Thymus (tissue), 11 donors: ENCODE results near the gene CUL7. TPM values are rescaled to one million over a fixed set of nuclear protein-coding genes. Genes with fewer than 3 reads are reported as not detected.

Experiments used
- DNase-seq, 9 donors: peaks; one replicate each; pipeline ENCODE4 v3.0.0-alpha.2; 2013; ENCODE audit warnings: low spot score in 9 of 9, low read depth in 6 of 9, missing footprints in 1 of 9
- H3K27ac ChIP-seq, 2 donors: one replicate each; pipeline ENCODE4 v1.5.1; 2013; ENCODE audit warnings: control low read depth in 1 of 2, low read depth in 1 of 2, low read length in 1 of 2, mild to moderate bottlenecking in 1 of 2, moderate library complexity in 1 of 2
- H3K27me3 ChIP-seq, 2 donors: one replicate each; pipeline ENCODE4 v1.5.1; 2013; ENCODE audit warnings: low read length in 1 of 2; ENCODE audit not compliant: control insufficient read depth in 2 of 2, insufficient read depth in 1 of 2
- H3K36me3 ChIP-seq, 2 donors: one replicate each; pipeline ENCODE4 v1.5.1; 2013; ENCODE audit warnings: low read length in 1 of 2, mild to moderate bottlenecking in 1 of 2, moderate library complexity in 1 of 2; ENCODE audit not compliant: control insufficient read depth in 2 of 2, insufficient read depth in 2 of 2
- H3K4me1 ChIP-seq, 2 donors: one replicate each; pipeline ENCODE4 v1.5.1; 2013; ENCODE audit warnings: low read length in 2 of 2; ENCODE audit not compliant: control insufficient read depth in 2 of 2, insufficient read depth in 2 of 2
- H3K4me3 ChIP-seq, 2 donors: one replicate each; pipeline ENCODE4 v1.5.1; 2013; ENCODE audit warnings: low read length in 2 of 2, control low read depth in 1 of 2, mild to moderate bottlenecking in 1 of 2
- H3K9me3 ChIP-seq, 2 donors: one replicate each; pipeline ENCODE4 v1.5.1; 2013; ENCODE audit warnings: low read length in 1 of 2, mild to moderate bottlenecking in 1 of 2; ENCODE audit not compliant: control insufficient read depth in 2 of 2, insufficient read depth in 1 of 2
- WGBS: extraction: QIAGEN DNeasy Blood & Tissue Kit; methylation state at CpG from one replicate; pipeline ENCODE4 v1.1.7; 2013; 5-methylcytosine and 5-hydroxymethylcytosine counted together
- polyA plus RNA-seq: library from polyadenylated mRNA; stranded (reverse); fragments of 200-250 nt; gene quantifications from one replicate; pipeline ENCODE4 v1.2.3, GENCODE V29; 2013
- total RNA-seq: library from RNA; stranded (reverse); fragments of 120-200 nt; gene quantifications from one replicate; pipeline ENCODE4 v1.2.4, GENCODE V29; 2013
- donor health status: healthy.

The CUL7 gene
- total and polyA plus RNA-seq, 2 donors, result 5.5 to 9.4 TPM

GRCh38 chr6:43040542-43041257 is 13.0 kb downstream of the CUL7 start:
- no peaks in the 10 kb centered on the region for H3K27me3 ChIP-seq
- DNase-seq, result no peak
- WGBS, result 97% methylated on average over 18 of the region's 18 CpGs

GRCh38 chr6:43038727-43039126 is 14.9 kb downstream of the CUL7 start:
- Histone ChIP-seq H3K36me3 (peaks cover 54 to 74% of the 10 kb centered on the region in 2 donors), H3K4me3 (no peak overlapping the region), H3K27ac (no peak overlapping the region), H3K9me3 (no peaks in the 10 kb centered on the region), H3K27me3 (no peaks in the 10 kb centered on the region), H3K4me1 (no peaks in the 10 kb centered on the region)
- WGBS, result 94% methylated on average over 9 of the region's 9 CpGs
- DNase-seq, result no peak

More at GRCh38 chr6:43040542-43041257, 13.0 kb downstream of the CUL7 start:
- Histone ChIP-seq H3K4me3 (no peak overlapping the region), H3K36me3 (peaks cover 56 to 75% of the 10 kb centered on the region in 2 donors), H3K9me3 (no peaks in the 10 kb centered on the region), H3K27ac (no peak overlapping the region), H3K4me1 (peaks cover 0 to 2% of the 10 kb centered on the region in 2 donors)

- H3K27me3 ChIP-seq, result no peaks in the 10 kb centered on the region
- H3K9me3 ChIP-seq, result peaks cover 0 to 1% of the 10 kb centered on the region in 2 donors
- DNase-seq, result no peak
- 98% methylated on average over 9 of the region's 9 CpGs for WGBS
- H3K4me1 ChIP-seq, result no peaks in the 10 kb centered on the region
- no peak overlapping the region for H3K27ac ChIP-seq
- peaks cover 50 to 71% of the 10 kb centered on the region in 2 donors for H3K36me3 ChIP-seq
- no peak overlapping the region for H3K4me3 ChIP-seq
Observed at GRCh38 chr6:43037706-43038105, 15.9 kb downstream of the CUL7 start.

DNA sequence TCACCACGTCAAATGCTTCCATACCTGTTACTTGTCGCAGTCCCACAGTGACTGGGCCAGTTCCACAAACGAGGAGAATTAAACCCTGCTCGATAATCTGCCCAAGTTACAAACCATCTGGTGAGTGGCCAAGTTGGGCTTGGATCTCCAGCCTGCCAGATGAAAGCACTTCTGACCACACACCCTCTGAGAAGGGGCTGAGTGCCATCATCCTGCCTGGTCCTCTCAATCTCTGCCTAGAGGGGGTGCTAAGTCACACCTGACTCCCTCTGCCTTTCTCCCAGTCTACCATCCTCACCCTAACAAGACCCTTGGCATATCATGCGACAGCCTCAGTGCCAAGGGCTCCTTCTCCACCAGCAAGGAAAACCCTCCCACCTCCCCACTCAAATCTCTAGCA is 16.5 kb downstream of the CUL7 start:
- H3K9me3 ChIP-seq, result peaks cover 0 to 3% of the 10 kb centered on the region in 2 donors
- no peak overlapping the region for H3K4me3 ChIP-seq
- no peaks in the 10 kb centered on the region for H3K4me1 ChIP-seq
- no peak overlapping the region for H3K27ac ChIP-seq
- peaks cover 55 to 74% of the 10 kb centered on the region in 2 donors for H3K36me3 ChIP-seq
- 96% methylated on average over 5 of the region's 5 CpGs for WGBS
- no peak for DNase-seq
- no peaks in the 10 kb centered on the region for H3K27me3 ChIP-seq

- Histone ChIP-seq H3K4me3 (no peak overlapping the region), H3K9me3 (peaks cover 0 to 3% of the 10 kb centered on the region in 2 donors), H3K4me1 (no peaks in the 10 kb centered on the region), H3K36me3 (peaks cover 59 to 78% of the 10 kb centered on the region in 2 donors), H3K27ac (no peak overlapping the region), H3K27me3 (no peaks in the 10 kb centered on the region)
- DNase-seq, result no peak
- WGBS, result 98% methylated on average over 9 of the region's 9 CpGs
Observed at GRCh38 chr6:43036712-43037111, 16.9 kb downstream of the CUL7 start.

- Histone ChIP-seq H3K4me3 (no peak overlapping the region), H3K27ac (no peak overlapping the region), H3K27me3 (no peaks in the 10 kb centered on the region), H3K36me3 (peaks cover 55 to 79% of the 10 kb centered on the region in 2 donors), H3K9me3 (peaks cover 0 to 3% of the 10 kb centered on the region in 2 donors), H3K4me1 (no peaks in the 10 kb centered on the region)
- no peak for DNase-seq
- WGBS, result 98% methylated on average over 4 of the region's 4 CpGs
Observed at GRCh38 chr6:43035495-43036194, 18.0 kb downstream of the CUL7 start.

GRCh38 chr6:43034190-43034525 is 19.5 kb downstream of the CUL7 start:
- H3K36me3 ChIP-seq, result peaks cover 59 to 80% of the 10 kb centered on the region in 2 donors
- 97% methylated on average over 2 of the region's 2 CpGs for WGBS
- no peak overlapping the region for H3K27ac ChIP-seq
- H3K4me1 ChIP-seq, result no peaks in the 10 kb centered on the region
- no peak overlapping the region for H3K4me3 ChIP-seq
- H3K27me3 ChIP-seq, result no peaks in the 10 kb centered on the region
- no peak for DNase-seq
- H3K9me3 ChIP-seq, result peaks cover 0 to 3% of the 10 kb centered on the region in 2 donors

- DNase-seq, result no peak
- no peaks in the 10 kb centered on the region for H3K4me1 ChIP-seq
- H3K27ac ChIP-seq, result no peak overlapping the region
- no peak overlapping the region for H3K4me3 ChIP-seq
- H3K9me3 ChIP-seq, result peaks cover 0 to 3% of the 10 kb centered on the region in 2 donors
- H3K36me3 ChIP-seq, result peaks cover 59 to 80% of the 10 kb centered on the region in 2 donors
- 97% methylated on average over 2 of the region's 2 CpGs for WGBS
- H3K27me3 ChIP-seq, result no peaks in the 10 kb centered on the region
Observed at GRCh38 chr6:43033496-43034189, 20.0 kb downstream of the CUL7 start.

DNA sequence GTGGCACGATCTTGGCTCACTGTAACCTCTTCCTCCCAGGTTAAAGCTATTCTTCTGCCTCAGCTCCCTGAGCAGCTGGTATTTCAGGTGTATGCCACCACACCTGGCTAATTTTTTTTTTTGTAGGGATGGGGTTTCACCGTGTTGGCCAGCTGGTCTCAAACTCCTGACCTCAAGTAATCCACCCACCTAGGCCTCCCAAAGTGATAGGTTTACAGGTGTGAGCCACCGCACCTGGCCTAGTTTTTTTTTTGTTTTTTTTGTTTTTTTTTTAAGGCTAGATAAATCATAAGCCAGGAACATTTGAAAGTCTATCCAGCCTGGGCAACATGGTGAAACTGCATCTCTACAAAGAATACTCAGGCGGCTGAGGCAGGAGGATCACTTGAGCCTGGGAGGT is 21.3 kb downstream of the CUL7 start:
- H3K4me1 ChIP-seq, result no peaks in the 10 kb centered on the region
- no peak for DNase-seq
- no peak overlapping the region for H3K4me3 ChIP-seq
- H3K27ac ChIP-seq, result no peak overlapping the region
- H3K9me3 ChIP-seq, result peaks cover 0 to 3% of the 10 kb centered on the region in 2 donors
- H3K36me3 ChIP-seq, result peaks cover 59 to 77% of the 10 kb centered on the region in 2 donors
- H3K27me3 ChIP-seq, result no peaks in the 10 kb centered on the region
- 95% methylated on average over 4 of the region's 4 CpGs for WGBS
